Lung microvascular endothelial cell (primary cell): ENCODE measurements around the gene ANK2. TPM values are rescaled to one million over a fixed set of nuclear protein-coding genes. Genes with fewer than 3 reads are reported as not detected.
A peak's percentile ranks its signal among the peaks of the same experiment; 100 is the strongest.
"Not testable (repeated sequence)": the region's sequence is repeated elsewhere in the genome, so short reads cannot be mapped to it uniquely, and the experiment has no call there.

Experiments
- DNase-seq, 2 donors: peaks; one replicate each; pipeline versions ENCODE4 v3.0.0 to v3.0.0-alpha.2; 2010; ENCODE audit warnings: low read depth in 2 of 2
- total RNA-seq: library from RNA; depleted of rRNA; stranded (reverse); fragments of >200 nt; gene quantifications from 2 replicates; pipeline ENCODE4 v1.2.1, GENCODE V29; 2014

The ANK2 gene
- total RNA-seq, 1 donor from 2014 or later = 55.8 TPM

DNA sequence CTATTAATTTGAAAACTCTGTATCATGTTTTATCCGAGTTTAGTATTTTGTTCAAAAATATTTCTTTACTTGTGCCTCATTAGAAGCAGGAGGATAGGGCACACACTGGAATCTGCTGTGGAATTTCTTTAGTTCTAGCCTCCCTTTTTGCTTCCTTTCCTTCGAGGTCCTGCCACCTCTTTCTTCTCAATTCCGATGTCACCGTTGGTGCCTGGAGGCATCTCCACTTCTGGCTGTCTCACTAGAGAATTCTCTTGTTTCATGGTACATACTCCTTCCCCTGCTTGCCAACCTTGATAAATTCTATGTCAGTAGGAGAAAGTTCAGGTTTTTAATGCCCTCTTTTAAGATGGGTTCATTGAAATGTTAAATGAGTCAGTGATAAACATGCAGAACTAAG, 140.1 kb downstream of the ANK2 start:
- no peak for DNase-seq

DNA sequence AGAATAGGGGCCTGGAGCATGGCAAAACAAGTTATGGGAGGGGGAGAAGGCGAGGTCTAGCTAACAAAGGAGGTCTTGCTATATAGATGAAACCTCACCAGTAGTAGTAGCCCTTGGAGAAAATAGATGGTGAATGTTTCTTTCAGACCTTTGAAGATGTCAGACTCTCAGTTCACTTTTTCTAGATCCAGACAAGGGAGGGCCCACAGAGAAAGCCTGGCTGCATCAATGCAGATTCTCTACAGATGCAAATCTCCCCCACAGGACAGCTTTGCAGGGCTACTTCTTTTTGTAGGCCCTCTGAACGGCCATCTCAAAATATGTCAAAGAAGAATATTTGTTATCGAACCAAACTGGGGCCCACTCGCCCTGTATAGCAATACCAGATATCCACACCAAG, 159.7 kb downstream of the ANK2 start:
- DNase-seq = no peak

DNA sequence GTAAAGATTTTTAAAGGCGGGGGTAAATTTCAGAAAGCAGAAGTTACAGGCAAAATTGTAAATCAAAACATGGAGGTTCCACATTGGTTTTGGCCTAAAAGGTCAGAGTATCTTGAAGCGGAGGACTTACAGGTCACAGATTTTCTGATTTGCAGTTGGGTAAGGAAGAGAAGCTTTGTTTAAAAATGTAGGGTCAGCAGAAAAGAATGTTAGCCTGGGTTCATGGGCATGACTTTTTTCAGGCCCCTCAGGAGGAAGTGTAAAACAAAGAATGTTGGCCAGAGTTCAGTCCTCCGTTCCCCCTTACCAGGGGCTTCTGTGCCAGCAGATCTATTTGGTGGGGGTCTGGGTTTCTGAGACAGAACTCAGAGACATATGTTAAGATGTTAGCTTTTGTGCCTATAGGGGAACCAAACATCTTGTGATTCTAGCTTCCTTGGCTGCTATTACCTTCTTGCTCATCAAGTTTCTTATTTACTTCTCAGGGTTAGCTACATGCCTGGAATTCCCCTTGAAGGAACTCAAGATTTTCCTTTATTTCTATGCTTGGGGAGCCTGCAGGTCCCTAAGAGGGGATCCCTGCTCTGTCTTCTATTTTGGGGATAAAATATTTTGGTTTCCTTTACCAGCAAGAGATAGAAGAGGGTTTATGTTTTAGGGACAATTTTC, 160.3 kb downstream of the ANK2 start:
- no peak for DNase-seq

DNA sequence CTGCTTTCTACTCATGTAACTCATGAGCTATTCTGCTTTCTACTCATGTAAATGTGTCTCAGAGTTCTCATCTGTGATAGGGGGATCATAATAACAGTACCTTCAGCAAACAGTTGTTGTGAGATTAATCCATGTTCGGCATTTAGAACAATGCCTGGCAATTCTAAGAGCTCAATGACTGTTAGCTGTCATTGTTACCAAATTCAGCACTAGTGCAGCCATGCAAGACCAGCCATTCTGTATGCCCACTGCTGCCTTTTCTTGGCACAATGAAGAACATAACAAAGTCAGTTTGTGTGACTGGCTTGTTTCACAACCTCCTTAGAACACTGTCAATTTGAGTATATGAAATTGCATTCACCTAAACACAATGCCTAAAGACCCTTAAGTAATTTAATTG, 163.2 kb downstream of the ANK2 start:
- no peak for DNase-seq

DNA sequence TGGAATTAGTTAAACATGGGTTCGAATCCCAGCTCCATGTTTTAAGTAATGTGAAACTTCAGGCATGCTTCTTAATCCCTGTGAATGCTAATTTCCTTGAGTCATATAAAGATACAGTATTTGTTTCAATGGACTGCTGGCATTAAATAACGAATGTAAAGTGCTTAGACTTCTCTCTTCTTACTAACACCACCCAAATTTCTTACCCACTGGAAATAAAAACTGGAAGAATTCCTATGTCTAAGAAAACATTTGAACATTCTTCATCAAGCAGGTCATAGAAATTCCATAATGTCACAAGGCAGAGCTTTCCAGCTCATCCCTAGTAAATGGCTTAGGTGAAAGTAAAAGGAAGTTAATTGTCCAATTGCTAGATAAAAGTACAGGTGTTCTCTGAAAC, 172.5 kb downstream of the ANK2 start:
- no peak for DNase-seq

DNA sequence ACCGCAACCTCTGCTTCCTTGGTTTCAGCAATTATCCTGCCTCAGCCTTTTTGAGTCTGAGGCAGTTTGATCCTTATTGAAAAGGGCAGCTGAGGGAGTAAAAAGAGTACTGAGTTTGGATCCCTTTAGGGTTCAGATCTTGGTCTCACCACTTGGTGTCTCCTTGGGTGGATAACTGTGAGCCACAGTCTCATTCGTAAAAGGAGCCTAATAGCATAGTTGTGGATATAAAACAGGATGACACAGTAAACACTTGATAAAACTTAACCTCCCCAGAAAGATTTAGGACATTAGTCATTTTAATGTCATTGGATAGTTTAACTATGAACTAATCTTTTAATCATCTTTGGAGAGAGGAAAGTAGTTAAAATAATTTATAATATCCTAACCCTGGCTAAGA, 173.0 kb downstream of the ANK2 start:
- no peak for DNase-seq

DNA sequence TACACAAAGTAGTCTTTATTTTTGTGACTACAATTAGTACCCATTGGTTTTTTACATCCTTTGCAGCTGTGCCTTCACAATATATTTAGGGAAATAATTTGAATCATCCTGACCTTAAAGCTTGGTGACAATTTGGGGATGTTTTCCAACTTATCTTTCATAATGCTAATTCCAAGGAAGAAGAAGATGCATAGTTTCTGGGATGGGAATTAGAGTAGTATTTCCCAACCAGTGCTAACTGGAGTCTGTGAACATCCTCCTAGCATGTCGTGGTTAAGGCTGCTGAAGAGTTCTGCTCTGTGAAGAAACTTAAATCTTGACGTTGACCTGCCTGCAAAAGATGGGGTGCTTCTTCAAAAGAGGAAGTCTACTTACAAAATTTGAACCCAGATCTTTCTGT, 173.5 kb downstream of the ANK2 start:
- DNase-seq = no peak

DNA sequence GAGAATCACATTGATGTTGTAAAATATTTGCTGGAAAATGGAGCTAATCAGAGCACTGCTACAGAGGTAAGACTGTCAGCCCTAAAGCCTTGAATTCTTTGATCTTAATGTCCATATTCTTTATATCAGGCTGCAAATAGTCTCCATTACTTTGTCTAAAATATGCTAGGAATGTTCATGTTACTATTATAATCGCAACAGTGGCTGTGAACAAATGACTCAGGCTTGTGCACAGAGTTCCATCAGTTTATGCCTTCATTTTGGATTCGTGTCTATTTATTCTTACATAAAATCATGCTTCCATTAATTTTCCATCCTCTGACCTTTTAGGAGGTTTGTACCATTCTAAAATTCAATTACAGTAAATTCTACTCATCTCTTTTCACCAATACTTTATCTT, 182.7 kb downstream of the ANK2 start:
- DNase-seq = no peak

DNA sequence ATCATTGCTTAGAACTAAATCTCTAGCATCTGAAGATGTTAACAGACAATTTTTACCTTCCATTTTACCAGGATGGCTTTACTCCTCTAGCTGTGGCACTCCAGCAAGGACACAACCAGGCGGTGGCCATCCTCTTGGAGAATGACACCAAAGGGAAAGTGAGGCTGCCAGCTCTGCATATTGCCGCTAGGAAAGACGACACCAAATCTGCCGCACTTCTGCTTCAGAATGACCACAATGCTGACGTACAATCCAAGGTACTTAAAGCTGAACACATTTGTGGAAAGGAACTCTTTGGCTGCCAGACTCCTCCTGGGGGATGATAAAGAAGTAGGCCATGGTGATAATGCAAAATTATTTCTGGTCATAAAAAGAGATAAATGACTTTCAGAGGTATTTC, 187.5 kb downstream of the ANK2 start:
- DNase-seq = no peak

DNA sequence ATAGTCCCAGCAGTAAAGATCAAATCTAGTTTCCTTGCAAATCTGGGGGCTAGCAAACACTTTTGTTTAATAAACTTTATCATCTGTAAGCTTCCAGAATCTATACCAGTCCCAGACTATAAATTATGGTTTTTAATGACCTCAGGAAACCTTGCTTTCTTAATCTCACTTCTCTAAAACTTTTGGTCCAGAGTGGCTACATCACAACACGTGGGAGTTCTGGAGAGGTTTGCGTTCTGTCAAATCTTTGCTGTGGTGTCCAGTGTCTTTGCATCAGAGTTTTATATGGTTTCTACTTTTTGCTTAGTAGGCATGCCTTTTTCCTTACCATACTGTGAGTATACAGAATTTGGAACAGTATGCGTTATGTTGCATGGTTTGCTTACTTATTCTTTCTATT, 193.9 kb downstream of the ANK2 start:
- no peak for DNase-seq

DNA sequence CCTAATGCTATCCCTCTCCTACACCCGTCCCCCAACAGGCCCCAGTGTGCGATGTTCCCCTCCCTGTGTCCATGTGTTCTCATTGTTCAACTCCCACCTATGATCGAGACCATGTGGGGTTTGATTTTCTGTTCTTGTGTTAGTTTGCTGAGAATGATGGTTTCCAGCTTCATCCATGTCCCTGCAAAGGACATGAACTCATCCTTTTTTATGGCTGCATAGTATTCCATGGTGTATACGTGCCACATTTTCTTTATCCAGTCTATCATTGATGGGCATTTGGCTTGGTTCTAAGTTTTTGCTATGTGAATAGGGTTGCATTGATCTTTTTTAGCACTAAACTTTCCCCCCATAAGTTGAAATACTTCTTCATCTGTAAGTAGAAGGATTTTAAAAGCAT, 195.3 kb downstream of the ANK2 start:
- DNase-seq = not testable (repeated sequence)

DNA sequence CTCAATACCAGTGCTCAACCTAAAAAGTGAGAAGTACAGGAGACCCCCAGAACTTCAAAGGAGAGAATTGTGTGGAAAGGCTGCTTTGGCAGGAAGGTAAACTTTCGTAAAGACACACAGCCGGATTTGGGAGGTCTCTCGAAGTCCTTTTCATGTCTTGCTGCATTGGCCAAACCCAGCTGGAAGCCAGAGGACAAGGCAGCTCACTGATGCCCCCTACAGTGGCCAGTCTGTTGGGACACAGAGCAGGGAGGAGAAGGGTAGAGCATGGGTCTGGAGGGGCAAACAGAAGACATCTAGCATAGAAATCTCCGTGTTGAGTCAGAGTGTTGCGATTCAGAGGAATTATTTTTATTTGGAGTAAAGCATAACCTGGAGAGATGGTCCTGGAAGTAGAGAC, 198.9 kb downstream of the ANK2 start:
- DNase-seq = no peak

DNA sequence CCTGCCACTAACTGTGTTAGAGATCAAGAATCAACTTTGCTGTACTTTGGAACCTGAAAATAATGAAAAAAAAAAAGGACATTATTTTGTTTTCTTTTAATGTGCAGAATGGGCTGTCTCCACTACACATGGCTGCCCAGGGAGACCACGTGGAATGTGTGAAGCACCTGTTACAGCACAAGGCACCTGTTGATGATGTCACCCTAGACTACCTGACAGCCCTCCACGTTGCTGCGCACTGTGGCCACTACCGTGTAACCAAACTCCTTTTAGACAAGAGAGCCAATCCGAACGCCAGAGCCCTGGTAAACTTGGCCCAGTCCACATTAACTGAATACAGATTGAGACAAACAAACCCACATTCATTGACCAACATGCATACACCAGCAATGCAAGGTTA, 206.2 kb downstream of the ANK2 start:
- DNase-seq = no peak

DNA sequence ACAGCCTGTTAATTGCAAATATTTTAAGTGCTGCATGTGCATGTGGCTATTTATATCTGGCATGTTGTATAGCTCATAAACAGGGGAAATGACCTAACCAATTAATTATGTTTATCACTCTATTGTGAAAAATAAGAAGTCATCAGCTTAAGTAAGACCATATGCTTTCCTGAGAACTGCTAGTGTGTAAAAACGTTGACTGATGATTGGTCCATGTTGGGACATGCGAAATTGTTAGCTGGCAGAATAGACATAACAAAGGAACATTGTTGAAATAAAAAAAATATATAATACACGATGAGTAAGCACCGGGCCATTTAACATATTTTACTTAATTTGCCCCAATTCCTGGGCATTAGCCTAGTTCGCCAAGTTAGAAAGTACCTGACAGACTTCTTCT, 207.5 kb downstream of the ANK2 start:
- DNase-seq = no peak

DNA sequence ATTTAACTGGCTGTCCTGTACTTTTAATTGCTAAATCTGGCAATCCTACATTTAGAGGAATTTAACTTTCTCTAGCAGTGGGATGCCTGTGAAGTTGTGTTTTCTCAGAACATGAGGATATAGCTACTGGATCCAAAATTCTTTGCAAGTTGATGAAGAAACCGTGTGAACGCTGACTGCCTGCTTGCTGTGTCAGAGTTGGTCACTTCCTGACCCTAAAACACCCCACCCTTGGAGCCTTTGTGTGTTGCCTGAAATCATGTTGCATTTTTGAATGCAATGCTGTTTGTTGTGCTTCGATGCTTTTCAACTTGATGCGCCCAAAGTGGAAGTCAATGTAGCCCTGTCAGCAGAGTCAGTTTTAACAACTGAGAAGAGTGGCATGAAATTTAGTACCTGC, 211.2 kb downstream of the ANK2 start:
- DNase-seq = peak in 1 of 2 donors; percentile 10

DNA sequence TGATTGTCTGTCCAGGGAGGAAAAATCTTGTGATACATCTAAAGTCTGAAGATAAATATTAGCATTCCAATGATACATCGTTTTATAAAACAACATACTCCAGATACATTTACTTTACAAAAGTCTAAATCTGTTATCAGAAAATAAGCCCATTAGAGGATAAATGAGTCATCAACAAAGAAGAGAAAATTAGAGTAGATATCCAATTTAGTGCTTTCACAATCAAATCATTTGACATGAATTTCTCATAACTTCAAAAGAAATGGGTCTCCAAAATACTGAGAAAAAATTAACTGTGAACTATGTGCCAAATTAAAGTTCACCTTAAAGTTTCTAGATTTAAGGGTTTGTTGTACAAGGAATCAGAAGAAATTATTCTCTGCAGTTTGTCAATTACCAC, 213.8 kb downstream of the ANK2 start:
- no peak for DNase-seq

DNA sequence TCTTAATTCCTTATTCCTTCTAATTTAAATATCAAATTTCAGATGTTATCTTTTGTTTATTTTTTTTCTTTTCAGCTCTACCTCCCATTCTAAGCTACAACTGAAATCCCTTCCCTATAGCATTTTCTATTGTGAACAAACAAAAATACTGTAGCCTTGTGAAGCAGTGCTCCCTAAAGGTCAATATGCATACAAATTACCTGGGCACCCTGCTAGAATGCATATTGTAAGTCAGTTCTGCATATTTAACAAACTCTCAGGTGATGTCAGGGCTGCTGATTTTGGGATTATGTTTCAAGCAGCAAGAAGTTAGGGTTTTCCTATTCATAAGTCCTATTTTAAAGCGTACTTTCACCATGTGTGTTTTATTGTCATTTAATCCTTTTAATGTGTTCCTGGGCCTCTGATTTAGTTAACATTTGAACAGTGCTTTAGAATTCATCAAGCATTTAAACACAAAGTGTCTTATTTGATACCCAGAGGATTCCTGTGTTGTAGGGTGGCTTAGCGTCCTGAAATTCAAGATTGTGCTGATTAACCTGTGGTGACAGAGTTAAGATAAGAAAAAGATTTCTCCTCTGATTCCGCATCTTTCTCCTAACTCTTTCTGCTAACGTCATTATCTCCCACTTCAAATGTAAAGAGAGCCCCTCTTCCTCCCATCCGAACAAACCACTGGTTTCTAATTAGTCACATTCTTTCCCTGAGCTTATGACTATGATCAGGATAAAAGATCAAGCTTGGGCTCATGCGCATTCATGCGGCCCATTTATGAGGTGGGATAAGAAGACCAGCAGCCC, 221.3 kb downstream of the ANK2 start:
- no peak for DNase-seq

DNA sequence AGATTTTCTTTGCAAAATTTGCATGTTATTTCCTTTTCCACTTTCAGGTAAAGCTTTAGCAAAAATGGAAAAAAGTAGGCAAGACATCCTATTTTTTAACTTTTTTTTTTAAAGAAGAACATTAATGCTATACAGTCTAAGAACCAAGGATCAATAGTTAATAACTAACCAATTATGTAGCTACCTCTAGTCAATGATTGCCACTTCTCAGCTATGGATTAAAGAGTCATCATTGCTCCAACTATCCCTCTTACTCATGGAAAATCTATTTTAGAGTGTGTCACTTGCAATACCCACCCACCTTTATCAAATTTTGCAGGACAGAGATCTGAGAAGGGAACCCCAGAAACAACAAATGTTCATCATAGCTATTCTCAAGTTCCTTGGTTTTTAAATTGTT, 223.1 kb downstream of the ANK2 start:
- no peak for DNase-seq

DNA sequence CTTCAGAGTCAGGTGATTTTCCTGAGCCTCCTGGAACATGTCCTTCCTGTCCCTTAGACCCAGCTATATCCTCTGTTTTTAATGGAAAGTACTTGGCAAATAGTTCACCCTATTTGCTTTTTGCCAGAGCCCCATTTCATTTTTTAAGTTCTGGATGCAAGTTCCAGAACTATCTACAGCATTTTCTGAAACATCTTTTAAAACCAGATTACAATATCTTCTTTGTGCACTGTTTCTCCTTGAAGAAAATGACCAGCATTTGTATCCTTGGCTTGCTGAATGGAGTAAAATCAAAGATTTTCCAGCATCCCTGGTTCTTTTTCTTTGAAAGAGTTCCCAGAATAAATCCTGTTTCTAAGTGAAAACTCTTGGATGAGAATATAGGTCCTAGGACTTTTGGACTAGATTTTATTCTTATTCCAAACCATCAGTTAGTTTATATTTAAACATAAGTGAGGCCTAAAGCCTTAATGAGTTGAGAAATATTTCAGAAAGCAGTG, 224.3 kb downstream of the ANK2 start:
- DNase-seq = peak in 1 of 2 donors; percentile 8

DNA sequence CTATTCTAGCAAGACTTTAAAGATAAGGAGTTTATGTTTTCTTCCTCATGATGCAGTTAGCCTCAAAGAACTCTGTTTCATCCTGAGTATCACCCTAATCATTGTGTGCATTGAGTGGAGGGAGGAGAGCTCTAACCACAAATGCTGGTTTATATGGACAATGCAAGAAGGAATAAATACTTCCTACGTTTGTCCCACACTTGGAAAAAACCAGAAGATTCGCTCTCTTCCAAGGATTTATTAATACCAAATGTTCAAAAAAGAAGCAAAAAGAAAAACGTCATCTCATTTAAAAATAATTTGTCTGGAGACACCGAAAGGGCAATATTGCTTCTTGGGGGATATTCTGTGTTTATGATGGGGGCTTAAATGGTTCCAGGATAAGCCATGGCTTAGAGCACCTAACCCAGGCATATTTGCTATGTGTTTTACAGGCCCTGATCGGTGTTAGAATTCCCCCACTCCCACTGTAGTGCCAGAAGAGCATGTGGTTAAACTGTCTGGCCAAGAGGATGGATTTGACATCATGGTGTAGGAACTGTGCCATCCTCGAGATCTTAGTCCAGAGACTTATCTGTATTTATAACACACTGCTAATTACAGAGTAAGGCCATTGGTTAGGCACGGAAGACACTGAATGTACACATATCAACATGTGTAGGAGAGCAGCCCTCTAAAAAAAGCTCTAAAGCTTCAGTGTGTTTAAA, 227.2 kb downstream of the ANK2 start:
- DNase-seq = no peak

DNA sequence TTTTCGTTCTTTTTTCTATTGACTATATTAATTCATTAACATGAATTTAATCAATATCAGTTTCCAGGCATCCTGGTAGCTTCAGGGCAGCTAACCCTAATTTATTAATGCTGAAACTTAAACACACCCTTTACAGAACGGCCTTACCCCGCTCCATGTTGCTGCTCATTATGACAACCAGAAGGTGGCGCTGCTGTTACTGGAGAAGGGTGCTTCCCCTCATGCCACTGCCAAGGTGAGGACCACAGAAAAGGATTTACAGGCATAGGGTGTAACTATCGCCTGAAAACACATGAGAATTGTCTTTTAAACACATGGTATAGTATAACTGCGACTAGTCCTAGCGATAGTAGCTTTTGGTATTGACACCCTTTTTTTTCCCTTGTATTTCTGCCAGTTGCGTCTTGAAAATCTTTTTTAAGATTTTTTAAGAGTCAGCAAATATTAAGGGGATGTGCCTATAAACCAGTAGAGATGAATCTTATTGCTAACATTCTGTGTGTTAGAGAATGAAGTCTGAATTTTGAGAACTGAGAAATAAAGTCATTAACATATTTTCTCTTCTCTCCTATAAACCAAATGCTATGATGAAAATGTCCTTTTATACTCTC, 229.0 kb downstream of the ANK2 start:
- peak; percentile 82 to 91 for DNase-seq

DNA sequence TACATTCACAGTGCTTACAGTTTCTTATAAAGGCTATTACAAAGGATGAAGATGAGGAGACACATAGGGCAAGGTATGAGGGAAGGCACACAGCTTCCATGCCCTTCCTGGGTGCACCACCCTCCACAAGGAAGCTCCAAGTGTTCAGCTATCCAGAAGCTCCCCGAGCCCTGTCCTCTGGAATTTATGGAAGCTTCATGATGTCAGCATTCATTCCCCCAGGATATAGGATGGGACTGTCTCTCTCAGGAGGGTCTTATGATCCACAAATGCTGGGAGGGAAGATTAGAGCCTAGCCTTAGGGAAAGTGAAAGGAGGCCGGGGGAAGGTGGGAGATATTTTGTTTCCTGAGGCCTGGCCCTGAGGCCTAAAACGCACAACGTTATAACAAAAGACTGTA, 236.0 kb downstream of the ANK2 start:
- DNase-seq = no peak
